Stimulated activated naive B cell treated with anti-CD40 and anti-IgM and Interleukin-4, amounts not matched to agents 10 μg/mL and 1 μg/mL and 100 μg/mL, for 72 hours (primary cell): ENCODE data around the gene PPDPF.
A peak's percentile ranks its signal among the peaks of the same experiment; 100 is the strongest.
"Not testable (repeated sequence)": the region's sequence is repeated elsewhere in the genome, so short reads cannot be mapped to it uniquely, and the experiment has no call there.

Source experiments
- ATAC-seq, 2 donors: fragments of 150-1000 bp; cut with Tn5 transposase; replicated peaks; 2 replicates each; pipeline ENCODE4 v1.10.0; 2021; ENCODE audit warnings: moderate library complexity in 1 of 2
- DNase-seq: peaks from one replicate; pipeline ENCODE4 v3.0.0; 2021
- H3K27ac Mint-ChIP-seq: one replicate; pipeline ENCODE4 v1.8.0; 2022; ENCODE audit warnings: mild to moderate bottlenecking, mixed read lengths
- H3K27me3 Mint-ChIP-seq, 2 donors: one replicate each; pipeline ENCODE4 v1.8.0; 2022; ENCODE audit warnings: mixed read lengths in 2 of 2
- H3K36me3 Mint-ChIP-seq, 2 donors: one replicate each; pipeline ENCODE4 v1.8.0; 2022; ENCODE audit warnings: mixed read lengths in 2 of 2, mild to moderate bottlenecking in 1 of 2
- H3K4me1 Mint-ChIP-seq, 2 donors: one replicate each; pipeline ENCODE4 v1.8.0; 2022; ENCODE audit warnings: mixed read lengths in 2 of 2, mild to moderate bottlenecking in 1 of 2
- H3K4me3 Mint-ChIP-seq, 2 donors: one replicate each; pipeline ENCODE4 v1.8.0; 2022; ENCODE audit warnings: mild to moderate bottlenecking in 2 of 2, mixed read lengths in 2 of 2, moderate library complexity in 1 of 2
- H3K9me3 Mint-ChIP-seq, 2 donors: one replicate each; pipeline ENCODE4 v1.8.0; 2022; ENCODE audit warnings: mixed read lengths in 2 of 2, mild to moderate bottlenecking in 1 of 2

The PPDPF gene

GRCh38 chr20:63520504-63520933 is at the start of gene PPDPF:
Gene PPDPF (plus strand): TSS chr20:63520765. CDS start chr20:63521309, 544 bp downstream.
- H3K27ac Mint-ChIP-seq: peak within 1 kb of the TSS; percentile 79
- no peaks in the 10 kb centered on the region for H3K27me3 Mint-ChIP-seq
- H3K4me1 Mint-ChIP-seq: peaks cover 19 to 43% of the 10 kb centered on the region in 2 donors
- peaks cover 5 to 6% of the 10 kb centered on the region in 2 donors for H3K9me3 Mint-ChIP-seq
- H3K36me3 Mint-ChIP-seq: peaks cover 20 to 30% of the 10 kb centered on the region in 2 donors
- peak within 1 kb of the TSS; percentile 89 to 90 for H3K4me3 Mint-ChIP-seq
- peak; percentile 78 for DNase-seq
- peak; percentile 84 for ATAC-seq

- Mint-ChIP-seq H3K36me3 (no peaks in the 10 kb centered on the region), H3K27ac (no peak overlapping the region), H3K27me3 (peaks cover 51 to 78% of the 10 kb centered on the region in 2 donors), H3K9me3 (no peaks in the 10 kb centered on the region), H3K4me1 (peaks cover 15 to 17% of the 10 kb centered on the region in 2 donors), H3K4me3 (peak overlapping the region in 1 of 2 donors; percentile 37)
- ATAC-seq (no peak), DNase-seq (no peak)
These were observed 49.4 kb upstream of the PPDPF start for GRCh38 chr20:63471002-63471716.

- no peak for DNase-seq
- Mint-ChIP-seq H3K27ac (no peak overlapping the region), H3K36me3 (no peaks in the 10 kb centered on the region), H3K27me3 (peaks cover 52 to 78% of the 10 kb centered on the region in 2 donors), H3K9me3 (no peaks in the 10 kb centered on the region), H3K4me1 (peaks cover 15 to 17% of the 10 kb centered on the region in 2 donors), H3K4me3 (no peak overlapping the region)
- no peak for ATAC-seq
These were observed 48.9 kb upstream of the PPDPF start for GRCh38 chr20:63471717-63471980.

GRCh38 chr20:63471981-63472831 is 48.4 kb upstream of the PPDPF start, which contains the start of gene KCNQ2:
Gene KCNQ2 (minus strand): TSS chr20:63472655. CDS start chr20:63472463, 192 bp downstream.
- Mint-ChIP-seq H3K27ac (no peak within 1 kb of the TSS), H3K36me3 (no peaks in the 10 kb centered on the region), H3K9me3 (no peaks in the 10 kb centered on the region), H3K4me1 (peaks cover 15 to 17% of the 10 kb centered on the region in 2 donors), H3K4me3 (peak within 1 kb of the TSS; percentile 44 to 48), H3K27me3 (peaks cover 55 to 78% of the 10 kb centered on the region in 2 donors)
- no peak for DNase-seq
- no peak for ATAC-seq

GRCh38 chr20:63472862-63473390 is 47.6 kb upstream of the PPDPF start:
- DNase-seq: no peak
- H3K36me3 Mint-ChIP-seq: no peaks in the 10 kb centered on the region
- no peak overlapping the region for H3K4me3 Mint-ChIP-seq
- no peak overlapping the region for H3K27ac Mint-ChIP-seq
- H3K4me1 Mint-ChIP-seq: peaks cover 15 to 17% of the 10 kb centered on the region in 2 donors
- ATAC-seq: no peak
- H3K27me3 Mint-ChIP-seq: peaks cover 60 to 82% of the 10 kb centered on the region in 2 donors
- no peaks in the 10 kb centered on the region for H3K9me3 Mint-ChIP-seq

GRCh38 chr20:63473555-63474449 is 46.8 kb upstream of the PPDPF start:
- no peaks in the 10 kb centered on the region for H3K36me3 Mint-ChIP-seq
- H3K27ac Mint-ChIP-seq: no peak overlapping the region
- peaks cover 63 to 82% of the 10 kb centered on the region in 2 donors for H3K27me3 Mint-ChIP-seq
- H3K4me1 Mint-ChIP-seq: peaks cover 15 to 17% of the 10 kb centered on the region in 2 donors
- peak overlapping the region in 1 of 2 donors; percentile 28 for H3K4me3 Mint-ChIP-seq
- ATAC-seq (peak; percentile 51 to 69), DNase-seq (peak; percentile 21)
- H3K9me3 Mint-ChIP-seq: no peaks in the 10 kb centered on the region

- ATAC-seq: peak; percentile 28 to 55
- H3K4me1 Mint-ChIP-seq: peaks cover 15 to 17% of the 10 kb centered on the region in 2 donors
- no peak overlapping the region for H3K4me3 Mint-ChIP-seq
- DNase-seq: no peak
- H3K27me3 Mint-ChIP-seq: peaks cover 68 to 82% of the 10 kb centered on the region in 2 donors
- no peaks in the 10 kb centered on the region for H3K9me3 Mint-ChIP-seq
- no peaks in the 10 kb centered on the region for H3K36me3 Mint-ChIP-seq
- H3K27ac Mint-ChIP-seq: peak overlapping the region; percentile 62
These were observed 45.4 kb upstream of the PPDPF start for GRCh38 chr20:63475209-63475608.

- H3K9me3 Mint-ChIP-seq: no peaks in the 10 kb centered on the region
- H3K27ac Mint-ChIP-seq: no peak overlapping the region
- peaks cover 12 to 17% of the 10 kb centered on the region in 2 donors for H3K4me1 Mint-ChIP-seq
- no peak for DNase-seq
- no peak for ATAC-seq
- H3K27me3 Mint-ChIP-seq: peaks cover 66 to 81% of the 10 kb centered on the region in 2 donors
- no peak overlapping the region for H3K4me3 Mint-ChIP-seq
- H3K36me3 Mint-ChIP-seq: no peaks in the 10 kb centered on the region
These were observed 43.4 kb upstream of the PPDPF start for GRCh38 chr20:63477061-63477616.

- peaks cover 15 to 17% of the 10 kb centered on the region in 2 donors for H3K4me1 Mint-ChIP-seq
- H3K27me3 Mint-ChIP-seq: peaks cover 74 to 88% of the 10 kb centered on the region in 2 donors
- no peak overlapping the region for H3K4me3 Mint-ChIP-seq
- H3K27ac Mint-ChIP-seq: no peak overlapping the region
- ATAC-seq (no peak), DNase-seq (no peak)
- H3K36me3 Mint-ChIP-seq: no peaks in the 10 kb centered on the region
- H3K9me3 Mint-ChIP-seq: no peaks in the 10 kb centered on the region
These were observed 42.6 kb upstream of the PPDPF start for GRCh38 chr20:63477944-63478343.

- Mint-ChIP-seq H3K27me3 (peaks cover 72 to 88% of the 10 kb centered on the region in 2 donors), H3K27ac (no peak overlapping the region), H3K4me3 (no peak overlapping the region)
These were observed 41.9 kb upstream of the PPDPF start for GRCh38 chr20:63478346-63479302.

GRCh38 chr20:63479695-63480419 is 40.7 kb upstream of the PPDPF start:
- not testable (repeated sequence) for DNase-seq, H3K27ac Mint-ChIP-seq, H3K4me3 Mint-ChIP-seq, H3K4me1 Mint-ChIP-seq, H3K36me3 Mint-ChIP-seq, H3K9me3 Mint-ChIP-seq, ATAC-seq
- peaks cover 61 to 82% of the 10 kb centered on the region in 2 donors for H3K27me3 Mint-ChIP-seq

More at GRCh38 chr20:63478346-63479302, 41.9 kb upstream of the PPDPF start:
- DNase-seq: no peak
- H3K36me3 Mint-ChIP-seq: no peaks in the 10 kb centered on the region
- no peaks in the 10 kb centered on the region for H3K9me3 Mint-ChIP-seq
- no peak for ATAC-seq
- peaks cover 12 to 17% of the 10 kb centered on the region in 2 donors for H3K4me1 Mint-ChIP-seq

- Mint-ChIP-seq H3K36me3 (peaks cover 0 to 3% of the 10 kb centered on the region in 2 donors), H3K4me1 (peaks cover 0 to 3% of the 10 kb centered on the region in 2 donors), H3K4me3 (no peak overlapping the region), H3K27ac (no peak overlapping the region), H3K27me3 (peaks cover 58 to 73% of the 10 kb centered on the region in 2 donors), H3K9me3 (peaks cover 0 to 4% of the 10 kb centered on the region in 2 donors)
- no peak for ATAC-seq
- no peak for DNase-seq
These were observed 39.1 kb upstream of the PPDPF start for GRCh38 chr20:63481503-63481902.
